Ectodermal cell (in vitro differentiated cells): Measurements from ENCODE around the gene MAPK10.
"Not testable (repeated sequence)": the region's sequence is repeated elsewhere in the genome, so short reads cannot be mapped to it uniquely, and the experiment has no call there.

Source experiments
- H3K27ac ChIP-seq: 2 replicates; pipeline ENCODE4 v1.7.0; 2013; ENCODE audit warnings: mild to moderate bottlenecking, low read depth, low read length; ENCODE audit not compliant: insufficient read depth, poor library complexity, severe bottlenecking
- H3K27me3 ChIP-seq: 2 replicates; pipeline ENCODE4 v1.7.0; 2013; ENCODE audit warnings: mild to moderate bottlenecking, low read length; ENCODE audit not compliant: insufficient read depth, control insufficient read depth, poor library complexity, severe bottlenecking
- H3K36me3 ChIP-seq: one replicate; pipeline ENCODE4 v1.7.0; 2013; ENCODE audit warnings: low read length; ENCODE audit not compliant: control insufficient read depth, insufficient read depth
- H3K4me1 ChIP-seq: one replicate; pipeline ENCODE4 v1.7.0; 2013; ENCODE audit warnings: low read length; ENCODE audit not compliant: control insufficient read depth, insufficient read depth
- H3K4me3 ChIP-seq: 2 replicates; pipeline ENCODE4 v1.7.0; 2013; ENCODE audit warnings: low read depth, low read length, control low read depth; ENCODE audit not compliant: insufficient read depth
- H3K9me3 ChIP-seq: 2 replicates; pipeline ENCODE4 v1.7.0; 2013; ENCODE audit warnings: mild to moderate bottlenecking, low read length, moderate library complexity; ENCODE audit not compliant: control insufficient read depth
- WGBS, 2 experiments: methylation state at CpG; one replicate each; pipeline ENCODE4 v1.1.7; 2013; ENCODE audit warnings: missing lambda C conversion rate in 2 of 2; 5-methylcytosine and 5-hydroxymethylcytosine counted together

The MAPK10 gene

DNA sequence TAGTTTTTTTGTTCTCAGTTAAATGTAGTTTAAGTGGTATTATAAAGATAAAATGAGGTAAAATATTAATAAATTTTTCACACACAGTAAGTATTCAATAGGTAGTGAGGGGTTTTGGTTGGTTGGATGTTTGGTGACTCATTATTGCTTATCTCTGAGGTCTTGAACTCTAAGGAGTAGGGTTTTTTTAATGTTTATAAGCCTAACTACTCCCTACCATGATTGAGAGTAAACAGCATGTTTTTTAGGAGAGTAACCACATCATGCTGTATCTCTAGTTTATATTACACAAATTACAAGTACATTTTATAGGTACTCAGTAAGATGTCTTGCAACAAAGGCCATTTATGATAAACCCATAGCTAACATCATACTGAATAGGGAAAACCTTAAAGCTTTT lies 181.6 kb downstream of the MAPK10 start:
- Histone ChIP-seq H3K27me3 (no peaks in the 10 kb centered on the region), H3K36me3 (peaks cover 3% of the 10 kb centered on the region), H3K9me3 (no peaks in the 10 kb centered on the region), H3K4me1 (no peaks in the 10 kb centered on the region), H3K4me3 (no peak overlapping the region), H3K27ac (no peak overlapping the region)

DNA sequence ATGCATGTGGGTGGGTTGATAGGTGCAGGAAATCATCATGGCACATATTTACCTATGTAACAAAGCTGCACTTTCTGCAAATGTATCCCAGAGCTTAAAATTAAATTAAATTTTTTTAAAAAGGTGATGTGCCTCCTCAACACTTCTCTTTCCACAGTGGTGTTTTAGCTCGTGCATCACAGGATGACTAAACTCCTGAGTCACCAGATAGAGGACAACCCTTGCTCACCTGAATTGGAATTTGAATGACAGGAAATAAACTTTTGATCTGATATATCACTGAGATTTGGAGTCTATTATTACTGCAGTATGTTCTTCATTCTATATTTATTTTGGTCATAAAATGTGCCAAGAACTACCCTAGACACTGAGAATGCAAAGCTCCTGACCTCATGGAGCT lies 185.3 kb downstream of the MAPK10 start:
- WGBS, 2 experiments: 86 to 94% methylated on average over 1 of the region's 1 CpG
- H3K4me3 ChIP-seq: no peak overlapping the region
- H3K27ac ChIP-seq: no peak overlapping the region
- no peaks in the 10 kb centered on the region for H3K27me3 ChIP-seq
- H3K36me3 ChIP-seq: no peaks in the 10 kb centered on the region
- H3K9me3 ChIP-seq: peaks cover 2% of the 10 kb centered on the region
- H3K4me1 ChIP-seq: no peaks in the 10 kb centered on the region

DNA sequence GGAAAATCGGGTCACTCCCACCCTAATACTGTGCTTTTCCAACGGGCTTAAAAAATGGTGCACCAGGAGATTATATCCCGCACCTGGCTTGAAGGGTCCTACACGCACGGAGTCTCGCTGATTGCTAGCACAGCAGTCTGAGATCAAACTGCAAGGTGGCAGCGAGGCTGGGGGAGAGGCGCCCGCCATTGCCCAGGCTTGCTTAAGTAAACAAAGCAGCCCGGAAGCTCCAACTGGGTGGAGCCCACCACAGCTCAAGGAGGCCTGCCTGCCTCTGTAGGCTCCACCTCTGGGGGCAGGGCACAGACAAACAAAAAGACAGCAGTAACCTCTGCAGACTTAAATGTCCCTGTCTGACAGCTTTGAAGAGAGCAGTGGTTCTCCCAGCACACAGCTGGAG lies 191.5 kb downstream of the MAPK10 start:
- not testable (repeated sequence) for H3K4me1 ChIP-seq, H3K27me3 ChIP-seq, H3K4me3 ChIP-seq, H3K27ac ChIP-seq, H3K36me3 ChIP-seq, H3K9me3 ChIP-seq
- WGBS, 2 experiments: 96 to 97% methylated on average over 9 of the region's 10 CpGs

DNA sequence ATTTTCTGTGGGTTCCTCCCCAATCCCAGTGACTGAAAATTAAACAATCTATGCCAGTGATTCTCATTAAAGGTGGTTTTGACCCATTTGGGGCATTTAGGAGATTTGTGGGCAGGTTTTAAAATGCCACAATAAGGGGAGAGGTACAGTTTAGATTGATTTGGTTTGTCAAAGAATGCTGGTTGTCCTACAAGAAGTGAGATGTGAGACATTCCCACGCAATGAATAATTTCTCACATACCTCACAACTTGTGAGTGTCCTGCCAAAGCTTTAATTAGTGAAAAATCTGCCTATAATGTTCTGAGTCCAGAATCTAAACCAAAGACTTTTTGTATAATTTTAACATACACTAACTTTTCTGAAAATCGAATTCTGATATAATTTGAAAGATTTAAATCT lies 199.4 kb downstream of the MAPK10 start:
- 90 to 100% methylated on average over 1 to 2 of the region's 2 CpGs for WGBS, 2 experiments
- Histone ChIP-seq H3K4me3 (no peak overlapping the region), H3K27ac (no peak overlapping the region), H3K36me3 (no peaks in the 10 kb centered on the region), H3K9me3 (no peaks in the 10 kb centered on the region), H3K27me3 (no peaks in the 10 kb centered on the region), H3K4me1 (peaks cover 9% of the 10 kb centered on the region)

DNA sequence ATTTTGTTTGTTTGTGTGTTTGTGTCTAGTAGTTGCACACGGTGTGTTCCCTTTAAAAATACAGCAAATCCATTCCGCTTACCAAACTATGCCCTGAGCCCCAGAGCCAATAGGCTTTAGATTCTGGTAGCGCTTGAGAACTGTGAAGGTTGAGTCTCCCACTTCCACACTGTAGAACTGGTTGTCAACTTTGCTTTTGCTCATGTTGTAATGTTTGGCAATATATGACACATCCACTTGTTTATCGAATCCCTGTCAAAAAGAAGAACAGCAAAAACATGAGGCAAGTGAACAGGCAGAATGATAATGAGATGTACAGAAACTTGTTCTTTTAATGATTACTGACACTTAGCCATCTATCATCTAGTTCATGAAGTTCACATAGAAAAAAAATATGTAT lies 200.6 kb downstream of the MAPK10 start:
- no peak overlapping the region for H3K4me3 ChIP-seq
- H3K9me3 ChIP-seq: no peaks in the 10 kb centered on the region
- WGBS, 2 experiments: 97 to 99% methylated on average over 3 to 4 of the region's 4 CpGs
- peaks cover 2% of the 10 kb centered on the region for H3K36me3 ChIP-seq
- H3K27me3 ChIP-seq: no peaks in the 10 kb centered on the region
- H3K4me1 ChIP-seq: peaks cover 9% of the 10 kb centered on the region
- no peak overlapping the region for H3K27ac ChIP-seq

DNA sequence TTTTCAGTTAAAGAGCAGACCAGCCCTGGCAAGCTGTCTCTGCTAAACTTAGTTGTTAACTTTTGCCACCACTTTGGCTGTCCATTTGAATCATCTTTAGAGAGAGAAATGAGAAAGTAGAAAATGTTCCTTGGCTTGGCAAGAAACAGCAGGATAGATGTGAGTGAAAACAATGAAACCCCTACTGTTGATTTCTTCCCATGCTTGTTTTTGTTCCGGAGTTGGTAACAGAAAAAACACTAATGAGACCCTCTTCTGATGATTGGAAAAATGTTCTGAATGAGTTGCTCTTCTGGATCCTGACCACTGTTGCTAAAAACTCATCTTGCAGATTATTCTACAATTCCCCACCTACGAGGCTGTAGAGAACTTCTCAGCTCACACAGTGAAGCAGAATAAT lies 203.3 kb downstream of the MAPK10 start:
- Histone ChIP-seq H3K27me3 (no peaks in the 10 kb centered on the region), H3K4me1 (peaks cover 9% of the 10 kb centered on the region), H3K4me3 (no peak overlapping the region), H3K9me3 (no peaks in the 10 kb centered on the region), H3K27ac (peak overlapping the region; percentile 31), H3K36me3 (peaks cover 6% of the 10 kb centered on the region)
- WGBS, 2 experiments: 43 to 47% methylated on average over 2 of the region's 2 CpGs

DNA sequence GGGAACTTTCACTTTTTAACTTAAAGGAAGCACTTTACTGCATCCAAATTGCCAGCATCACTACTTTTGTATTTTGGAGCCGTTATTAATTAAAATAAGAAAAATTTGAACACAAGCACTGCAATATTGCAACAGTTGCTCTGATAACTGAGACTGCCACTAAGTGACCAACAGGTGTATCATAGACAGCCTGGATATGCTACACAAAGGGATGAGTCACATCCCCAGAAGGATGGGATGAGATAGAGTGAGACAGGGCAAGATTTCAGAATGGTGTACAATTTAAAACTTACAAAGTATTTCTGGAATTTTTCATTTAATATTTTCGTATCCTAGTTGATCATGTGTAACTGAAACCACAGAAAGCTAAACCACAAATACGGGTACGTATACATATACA lies 204.1 kb downstream of the MAPK10 start:
- Histone ChIP-seq H3K36me3 (peaks cover 6% of the 10 kb centered on the region), H3K9me3 (no peaks in the 10 kb centered on the region), H3K4me3 (no peak overlapping the region), H3K27me3 (no peaks in the 10 kb centered on the region), H3K27ac (no peak overlapping the region), H3K4me1 (peaks cover 9% of the 10 kb centered on the region)
- 95 to 99% methylated on average over 4 of the region's 4 CpGs for WGBS, 2 experiments

DNA sequence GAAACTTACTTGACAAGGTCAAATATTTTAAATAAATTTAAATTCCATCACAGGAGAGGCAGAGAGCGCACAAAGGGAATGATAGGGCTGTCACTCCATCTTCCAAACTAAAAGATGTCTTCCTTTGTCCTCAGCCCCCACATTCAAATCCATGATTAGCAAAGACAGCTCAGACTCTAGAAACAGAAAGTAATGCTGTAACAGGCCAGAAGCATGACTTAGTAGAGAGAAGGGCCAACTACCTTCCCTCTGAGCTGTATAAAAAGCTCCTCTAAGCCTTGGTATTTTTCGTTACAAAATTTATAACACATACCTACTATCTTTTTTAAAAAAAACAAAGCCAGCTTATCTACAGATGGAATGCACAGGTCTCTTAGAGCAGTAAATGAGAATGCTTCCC lies 207.4 kb downstream of the MAPK10 start:
- 94 to 100% methylated on average over 2 of the region's 2 CpGs for WGBS, 2 experiments
- H3K4me3 ChIP-seq: no peak overlapping the region
- H3K9me3 ChIP-seq: no peaks in the 10 kb centered on the region
- H3K27me3 ChIP-seq: no peaks in the 10 kb centered on the region
- peaks cover 6% of the 10 kb centered on the region for H3K36me3 ChIP-seq
- peaks cover 9% of the 10 kb centered on the region for H3K4me1 ChIP-seq
- no peak overlapping the region for H3K27ac ChIP-seq

DNA sequence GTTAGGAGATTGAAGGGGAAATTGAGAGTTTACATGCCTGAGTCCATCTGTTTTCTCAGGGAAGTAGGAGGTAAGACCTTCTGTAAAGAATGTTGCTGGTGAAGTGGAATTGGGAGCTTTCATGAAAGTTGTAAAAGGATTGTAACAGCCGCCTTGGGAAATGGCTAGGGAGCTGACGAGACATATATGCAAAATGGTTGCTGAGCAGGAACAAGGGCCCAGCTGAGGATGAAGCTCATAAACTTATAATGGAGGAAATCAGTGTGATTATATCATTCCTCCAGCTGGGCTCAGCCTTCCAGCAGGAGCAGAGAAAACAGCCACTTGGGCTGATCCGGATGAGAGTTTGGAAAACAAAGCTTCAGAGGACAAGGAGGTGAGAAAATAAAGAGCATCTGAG lies 208.7 kb downstream of the MAPK10 start:
- H3K27ac ChIP-seq: no peak overlapping the region

DNA sequence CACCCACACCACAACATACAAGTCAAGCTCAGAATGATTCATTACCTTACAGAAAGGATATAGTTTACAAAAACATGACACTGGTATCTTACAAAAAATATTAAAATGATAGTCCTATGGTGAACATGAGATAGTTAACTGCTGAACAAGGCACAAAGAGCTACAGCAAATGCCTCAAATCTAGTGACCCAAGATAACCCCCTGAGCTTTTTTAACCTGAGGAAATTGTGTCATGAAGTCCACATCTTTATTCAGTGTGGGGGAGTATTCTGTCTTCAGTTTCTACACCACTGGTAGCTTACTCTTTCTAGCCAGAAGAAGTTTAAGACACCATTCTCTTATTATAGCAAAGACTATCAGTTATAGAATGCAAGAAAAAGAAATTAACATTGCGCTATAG lies 218.7 kb downstream of the MAPK10 start:
- Histone ChIP-seq H3K36me3 (peaks cover 3% of the 10 kb centered on the region), H3K27me3 (no peaks in the 10 kb centered on the region), H3K9me3 (no peaks in the 10 kb centered on the region), H3K27ac (no peak overlapping the region), H3K4me1 (no peaks in the 10 kb centered on the region), H3K4me3 (no peak overlapping the region)
- 100% methylated on average over 1 of the region's 1 CpG; no CpG with 5 or more reads in 1 of the 2 experiments for WGBS, 2 experiments

More for the DNA sequence above, 208.7 kb downstream of the MAPK10 start:
- Histone ChIP-seq H3K36me3 (peaks cover 6% of the 10 kb centered on the region), H3K27me3 (no peaks in the 10 kb centered on the region), H3K4me1 (peaks cover under 1% of the 10 kb centered on the region), H3K9me3 (no peaks in the 10 kb centered on the region), H3K4me3 (no peak overlapping the region)
- WGBS, 2 experiments: 92 to 93% methylated on average over 3 of the region's 3 CpGs

DNA sequence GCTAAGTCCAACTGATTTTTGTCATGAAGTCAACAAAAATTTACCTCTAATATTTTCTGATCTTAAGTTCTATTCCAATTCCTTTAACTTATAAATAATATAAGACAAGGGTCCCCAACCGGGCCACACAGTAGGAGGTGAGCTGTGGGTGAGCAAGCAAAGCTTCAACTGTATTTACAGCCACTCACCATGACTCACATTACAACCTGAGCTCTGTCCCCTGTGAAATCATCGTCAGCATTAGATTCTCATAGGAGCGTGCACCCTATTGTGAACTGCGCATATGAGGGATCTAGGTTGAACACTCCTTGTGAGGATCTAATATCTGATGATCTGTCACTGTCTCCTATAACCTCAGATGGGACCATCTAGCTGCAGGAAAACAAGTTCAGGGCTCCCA lies 227.4 kb downstream of the MAPK10 start:
- Histone ChIP-seq H3K27ac (no peak overlapping the region), H3K27me3 (no peaks in the 10 kb centered on the region), H3K4me1 (no peaks in the 10 kb centered on the region), H3K4me3 (no peak overlapping the region), H3K36me3 (no peaks in the 10 kb centered on the region), H3K9me3 (no peaks in the 10 kb centered on the region)
- 96% methylated on average over 4 of the region's 4 CpGs for WGBS, 2 experiments
